ENCODE data around the gene EMID1. TPM values are rescaled to one million over a fixed set of nuclear protein-coding genes. Genes with fewer than 3 reads are reported as not detected.
"Not testable (repeated sequence)": the region's sequence is repeated elsewhere in the genome, so short reads cannot be mapped to it uniquely, and the experiment has no call there.

EMID1 gene
- total RNA-seq, 1 donor from 2014 or later = 33.8 TPM

DNA sequence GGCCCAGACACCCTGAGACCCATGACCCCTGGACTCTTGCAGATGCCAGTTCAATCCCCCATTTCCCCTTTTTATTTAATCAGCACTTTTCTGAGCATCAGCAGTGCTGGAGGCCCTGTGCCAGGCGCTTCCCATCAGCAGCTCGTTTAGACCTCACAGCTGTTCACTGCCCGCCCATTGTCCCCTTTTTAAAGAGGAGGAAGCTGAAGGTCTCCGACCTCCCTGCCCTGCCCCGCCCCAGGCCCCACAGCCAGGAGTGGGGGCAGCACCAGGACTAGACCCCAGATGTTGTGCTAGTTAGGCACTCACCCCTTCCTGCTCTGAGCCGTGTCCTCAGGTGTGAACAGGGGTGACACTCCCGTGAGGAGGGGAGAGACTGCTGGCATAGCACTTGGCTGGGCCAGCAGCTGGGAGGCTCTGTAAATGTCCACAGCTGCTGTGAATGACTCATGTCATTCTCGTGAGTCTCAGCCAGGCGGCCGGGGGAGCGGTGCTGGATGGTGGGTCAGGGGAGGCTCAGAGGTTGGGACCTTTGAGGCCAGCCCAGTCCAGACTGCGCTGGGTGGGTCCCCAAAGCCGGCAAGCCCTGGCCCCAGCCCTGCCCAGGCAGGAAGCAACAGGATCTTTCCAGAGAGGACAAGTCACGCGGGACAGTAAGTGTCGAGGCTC, 19.9 kb downstream of the EMID1 start:
- FAIRE-seq = no peak

DNA sequence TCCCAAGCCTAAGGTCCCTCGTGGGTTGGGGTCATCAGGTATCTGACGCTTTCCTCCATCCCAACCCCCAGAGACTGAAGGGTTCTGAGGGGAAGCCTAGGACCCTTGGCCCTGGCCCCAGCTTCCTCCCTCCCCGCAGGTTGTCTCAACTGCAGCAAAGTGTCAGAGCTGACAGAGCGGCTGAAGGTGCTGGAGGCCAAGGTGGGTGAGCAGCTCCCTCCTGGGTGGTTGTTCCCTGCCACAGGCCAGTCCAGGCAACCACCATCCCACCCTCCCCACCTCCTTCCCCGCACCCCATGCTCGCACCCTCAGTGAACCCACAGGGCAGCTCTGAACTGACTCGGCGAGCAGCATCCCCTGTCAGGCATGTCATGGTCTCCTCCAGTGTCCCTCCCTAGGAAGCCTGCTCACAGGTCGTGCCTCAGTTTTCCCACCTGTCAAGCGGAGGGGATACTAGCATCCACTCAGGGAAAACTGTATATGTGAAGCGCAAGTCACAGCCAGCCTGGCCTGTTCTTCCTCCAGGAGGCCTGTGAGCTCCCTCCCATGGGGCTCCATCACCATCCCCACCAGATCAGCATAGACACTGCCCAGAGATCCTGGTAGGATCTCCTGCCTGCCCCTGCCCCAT, 20.8 kb downstream of the EMID1 start:
- no peak for DNase-seq (ENCODE audit: low spot score in 2 of 2)
- FAIRE-seq = no peak

More for the DNA sequence above, 19.9 kb downstream of the EMID1 start:
- DNase-seq (ENCODE audit: low spot score in 2 of 2) = no peak

DNA sequence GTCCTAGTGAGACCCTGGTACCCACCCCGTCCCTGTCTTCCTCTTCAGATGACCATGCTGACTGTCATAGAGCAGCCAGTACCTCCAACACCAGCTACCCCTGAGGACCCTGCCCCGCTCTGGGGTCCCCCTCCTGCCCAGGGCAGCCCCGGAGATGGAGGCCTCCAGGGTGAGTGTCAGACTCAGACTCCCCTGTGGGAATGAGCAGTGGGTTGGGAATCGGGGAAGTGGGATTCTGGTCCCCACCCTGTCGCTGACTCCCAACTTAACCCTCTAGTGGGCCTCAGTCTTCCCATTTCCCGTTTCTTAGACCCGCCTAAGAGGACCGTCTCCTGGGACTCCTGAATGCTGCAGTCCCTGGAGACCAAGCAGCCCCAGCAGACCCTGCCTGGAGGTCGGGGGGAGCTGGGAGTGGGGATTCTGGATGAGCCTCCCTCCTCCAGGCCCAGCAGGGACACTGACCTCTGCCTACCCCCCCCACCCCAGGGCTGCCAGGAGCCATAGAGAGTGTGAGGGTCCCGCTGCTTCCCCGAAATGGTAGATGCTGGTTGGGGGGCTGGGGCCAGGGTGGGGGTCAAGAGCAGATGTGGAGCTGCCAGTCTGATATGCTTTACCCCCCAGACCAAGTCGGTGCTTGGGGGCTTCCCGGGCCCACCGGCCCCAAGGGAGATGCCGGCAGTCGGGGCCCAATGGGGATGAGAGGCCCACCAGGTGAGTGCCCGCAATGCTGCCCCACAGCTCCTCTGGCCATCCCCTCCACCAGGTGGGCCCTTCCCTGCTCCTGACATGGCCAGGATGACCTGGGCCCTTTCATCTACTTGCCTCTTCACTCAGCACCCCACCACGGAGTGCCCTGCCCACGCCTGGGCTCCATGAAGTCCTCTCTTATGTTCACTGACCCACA, 25.5 kb downstream of the EMID1 start:
- DNase-seq (ENCODE audit: low spot score in 2 of 2) = no peak
- FAIRE-seq = no peak

DNA sequence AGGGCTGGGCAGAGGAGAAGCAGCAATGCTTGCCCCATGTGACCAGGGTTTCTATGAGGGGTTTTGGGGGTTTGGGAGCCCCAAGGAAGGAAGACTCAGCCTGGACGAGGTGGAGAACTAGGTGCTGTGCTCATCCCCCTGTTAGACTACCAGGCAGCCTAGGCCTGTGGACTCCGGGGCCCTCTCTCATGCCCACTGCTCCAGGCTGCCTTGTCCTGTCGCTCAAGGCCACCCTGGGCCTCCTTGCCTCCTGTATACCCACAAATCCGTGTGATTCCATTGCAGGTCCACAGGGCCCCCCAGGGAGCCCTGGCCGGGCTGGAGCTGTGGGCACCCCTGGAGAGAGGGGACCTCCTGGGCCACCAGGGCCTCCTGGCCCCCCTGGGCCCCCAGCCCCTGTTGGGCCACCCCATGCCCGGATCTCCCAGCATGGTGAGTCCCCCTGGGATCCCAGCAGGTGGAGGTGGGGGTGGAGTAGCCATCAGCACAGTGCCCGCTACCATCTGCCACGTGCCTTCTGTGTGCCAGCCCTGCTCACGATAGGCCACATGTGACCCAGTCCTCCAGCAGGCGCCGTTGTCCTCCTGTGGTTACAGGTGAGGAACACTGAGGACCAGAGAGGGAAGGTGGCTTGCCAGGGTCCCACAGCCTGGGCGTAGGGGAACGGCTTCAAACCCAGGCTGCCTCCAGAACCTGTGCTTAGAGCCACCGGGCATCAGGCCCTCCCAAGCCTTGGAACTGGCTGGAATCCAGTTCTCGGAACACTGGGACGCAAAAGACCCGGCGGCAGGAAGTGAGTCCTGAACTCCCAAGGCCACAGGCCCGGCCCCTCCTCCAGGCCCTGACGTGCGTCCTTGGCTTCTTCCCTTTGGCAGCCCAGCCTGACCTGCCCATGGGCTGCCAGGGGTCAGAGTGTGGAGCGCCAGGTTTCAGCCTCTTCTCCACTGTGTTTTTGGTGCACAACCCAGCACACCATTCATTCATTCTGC, 26.6 kb downstream of the EMID1 start:
- FAIRE-seq (no peak), DNase-seq (ENCODE audit: low spot score in 2 of 2) (no peak)

DNA sequence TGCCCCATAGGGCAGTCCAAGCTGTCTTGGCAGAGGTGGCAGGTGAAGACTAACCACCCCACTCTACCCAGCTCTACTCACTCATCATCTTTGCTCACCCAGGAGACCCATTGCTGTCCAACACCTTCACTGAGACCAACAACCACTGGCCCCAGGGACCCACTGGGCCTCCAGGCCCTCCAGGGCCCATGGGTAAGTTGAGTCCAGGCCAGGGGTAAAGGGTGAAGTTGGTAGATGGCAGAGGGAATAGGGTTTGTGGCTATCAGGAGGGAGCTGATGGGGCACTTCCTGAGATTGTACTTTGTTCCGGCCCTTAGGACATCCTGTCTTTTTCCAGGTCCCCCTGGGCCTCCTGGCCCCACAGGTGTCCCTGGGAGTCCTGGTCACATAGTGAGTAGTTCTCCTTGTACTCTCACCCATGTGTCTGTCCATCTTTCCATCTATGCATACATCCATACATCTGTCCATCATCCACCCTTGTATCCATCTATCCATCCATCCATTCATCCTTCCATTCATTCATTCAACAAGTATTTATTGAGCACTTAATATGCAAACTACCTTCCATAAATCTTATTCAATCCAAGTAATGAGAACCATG, 27.7 kb downstream of the EMID1 start:
- FAIRE-seq (no peak), DNase-seq (ENCODE audit: low spot score in 2 of 2) (no peak)

DNA sequence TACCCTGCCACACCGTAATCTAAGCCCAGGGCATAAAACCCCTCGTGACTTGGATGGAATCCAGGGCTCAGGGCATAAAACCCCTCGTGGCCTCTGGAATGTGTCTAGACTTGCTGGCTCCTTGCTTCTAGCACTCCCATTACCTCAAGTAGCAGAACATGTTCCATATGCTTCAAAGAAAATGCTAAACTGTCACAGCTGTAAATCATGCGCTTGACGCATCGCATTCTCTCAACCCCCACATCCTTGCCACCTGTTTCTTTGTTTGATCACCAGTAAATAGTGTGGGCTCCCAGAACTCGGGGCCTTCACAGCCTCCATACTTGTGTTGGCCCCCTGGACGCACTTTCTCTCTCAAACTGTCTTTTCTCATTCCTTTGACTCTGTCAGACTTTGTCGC, 34.8 kb downstream of the EMID1 start:
- FAIRE-seq; DNase-seq (ENCODE audit: low spot score in 2 of 2): not testable (repeated sequence)

DNA sequence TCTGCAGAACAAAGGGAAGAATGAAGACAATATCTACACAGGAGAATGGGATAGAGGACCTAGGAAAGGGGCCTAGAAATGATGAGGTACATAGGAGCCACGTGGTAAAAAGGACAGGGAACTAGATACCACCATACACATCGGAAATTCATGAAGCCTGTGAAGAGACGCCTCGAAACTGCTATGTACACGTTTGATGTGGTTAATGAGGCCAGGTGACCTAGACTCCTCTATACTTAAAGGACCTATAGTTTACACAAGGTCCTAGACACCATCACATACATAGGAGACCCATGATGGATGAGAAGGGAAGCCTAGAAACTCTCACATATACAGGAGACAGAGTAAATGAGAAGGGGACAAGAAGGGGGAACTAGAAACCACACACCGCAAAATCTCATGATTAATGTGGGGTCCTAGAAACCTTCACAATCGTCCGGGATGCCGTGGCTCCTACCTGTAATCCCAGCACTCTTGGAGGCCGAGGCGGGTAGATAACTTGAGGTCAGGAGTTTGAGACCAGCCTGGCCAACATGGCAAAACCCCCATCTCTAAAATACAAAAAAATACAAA, 38.3 kb downstream of the EMID1 start:
- FAIRE-seq = no peak
- DNase-seq (ENCODE audit: low spot score in 2 of 2) = no peak

DNA sequence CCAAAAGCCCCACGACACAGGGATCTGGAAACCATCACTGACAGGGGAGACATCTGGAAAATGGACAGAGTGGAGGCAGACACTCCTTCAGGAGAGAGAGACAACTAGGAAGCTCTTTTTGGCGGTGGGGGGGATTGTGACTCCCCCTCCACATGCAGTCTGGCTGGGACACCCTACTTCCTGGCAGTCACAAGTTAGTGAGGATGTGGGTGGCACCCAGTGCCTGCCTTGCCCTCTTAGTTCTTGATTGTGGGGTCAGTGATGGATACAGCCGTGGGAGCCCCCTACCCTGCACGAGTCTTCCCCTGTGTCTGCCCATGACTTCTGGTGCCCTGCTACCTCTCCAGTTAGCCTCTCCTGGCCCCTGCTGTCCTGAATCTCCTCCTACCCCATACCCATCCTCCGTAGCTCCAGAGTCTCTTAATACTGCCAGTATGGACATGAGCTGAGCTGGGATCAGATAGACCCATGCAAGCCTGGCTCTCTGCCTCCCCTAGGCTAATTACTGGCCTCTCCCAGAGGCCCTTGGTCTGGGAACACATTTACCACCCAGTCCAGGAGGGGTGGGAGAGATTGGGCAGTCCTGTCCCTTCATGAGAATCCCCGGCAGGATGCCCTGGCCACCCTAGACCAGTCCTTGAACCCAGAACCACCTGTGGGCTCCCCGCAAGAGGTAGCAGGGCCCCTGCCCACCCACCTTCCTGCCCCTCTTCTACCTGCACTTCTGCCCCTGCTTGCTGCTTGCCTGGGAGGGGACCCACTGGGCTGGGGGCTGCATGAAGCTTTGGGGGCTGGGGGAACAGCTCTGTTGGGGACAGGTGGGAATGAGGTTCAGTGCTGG, 39.3 kb downstream of the EMID1 start:
- DNase-seq (ENCODE audit: low spot score in 2 of 2) = no peak
- FAIRE-seq = no peak

DNA sequence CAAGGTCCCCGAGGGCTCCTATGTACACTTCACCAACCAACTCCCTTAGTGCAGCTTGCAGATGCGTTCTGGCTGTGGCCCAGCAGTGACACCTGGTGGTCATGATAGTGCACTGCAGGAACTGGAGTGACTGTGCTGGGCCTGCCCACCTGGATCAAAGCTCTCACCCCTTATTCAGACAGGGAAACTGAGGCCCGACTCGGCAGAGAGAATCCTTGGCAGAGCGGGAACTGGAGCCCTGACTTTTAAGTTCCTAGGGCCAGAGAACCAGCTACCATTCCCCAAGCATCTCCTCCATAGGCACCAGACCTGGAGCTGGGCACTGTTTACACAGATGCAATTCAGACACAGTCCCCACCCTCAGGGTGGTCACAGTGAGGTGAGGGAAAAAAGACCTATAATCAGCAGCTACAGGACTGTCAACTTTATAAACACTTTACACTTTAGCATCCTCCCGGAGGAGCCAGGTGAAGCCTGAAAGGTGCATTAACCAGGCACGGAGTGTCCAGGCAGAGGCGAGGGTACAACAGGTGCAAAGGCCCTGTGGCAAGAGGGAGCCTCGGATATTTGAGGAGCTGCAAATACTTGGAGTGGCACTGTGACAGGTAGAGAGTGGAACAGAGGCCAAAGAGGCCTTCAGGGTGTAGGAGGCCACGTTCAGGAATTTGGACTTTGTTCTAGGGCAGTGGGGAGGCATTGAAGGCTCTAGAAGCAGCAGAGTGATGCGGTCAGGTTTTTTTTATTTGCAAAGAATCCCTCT, 40.1 kb downstream of the EMID1 start:
- FAIRE-seq (no peak), DNase-seq (ENCODE audit: low spot score in 2 of 2) (peak in 1 of 2 donors; percentile 80)

DNA sequence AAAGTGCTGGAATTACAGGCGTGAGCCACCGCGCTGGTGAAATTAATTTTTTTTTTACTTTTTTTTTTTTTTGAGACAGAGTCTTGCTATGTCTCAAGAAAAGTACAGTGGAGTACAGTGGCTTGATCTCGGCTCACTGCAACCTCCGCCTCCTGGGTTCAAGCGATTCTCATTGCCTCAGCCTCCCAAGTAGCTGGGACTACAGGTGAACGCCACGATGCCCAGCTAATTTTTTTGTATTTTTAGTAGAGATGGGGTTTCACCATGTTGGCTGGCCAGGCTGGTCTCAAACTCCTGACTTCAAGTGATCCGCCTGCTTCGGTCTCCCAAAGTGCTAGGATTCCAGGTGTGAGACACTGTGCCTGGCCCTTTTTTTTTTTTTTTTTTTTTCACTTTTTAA, 42.2 kb downstream of the EMID1 start:
- DNase-seq (ENCODE audit: low spot score in 2 of 2); FAIRE-seq: not testable (repeated sequence)

DNA sequence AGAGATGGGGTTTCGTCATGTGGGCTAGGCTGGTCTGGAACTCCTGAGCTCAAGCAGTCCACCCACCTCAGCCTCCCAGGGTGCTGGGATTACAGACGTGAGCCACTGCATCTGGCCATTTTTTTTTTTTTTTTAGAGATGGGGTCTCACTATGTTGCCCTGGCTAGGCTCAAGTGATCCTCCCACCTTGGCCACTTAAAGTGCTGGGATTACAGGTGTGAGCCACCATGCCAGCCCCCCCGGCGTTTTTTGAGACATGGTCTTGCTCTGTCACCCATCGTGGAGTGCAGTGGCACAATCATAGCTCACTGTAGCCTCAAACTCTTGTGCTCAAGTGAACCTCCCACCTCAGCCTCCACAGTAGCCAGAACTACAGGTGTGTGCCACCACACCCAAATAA, 45.6 kb downstream of the EMID1 start:
- no peak for DNase-seq (ENCODE audit: low spot score in 2 of 2)
- FAIRE-seq = no peak

DNA sequence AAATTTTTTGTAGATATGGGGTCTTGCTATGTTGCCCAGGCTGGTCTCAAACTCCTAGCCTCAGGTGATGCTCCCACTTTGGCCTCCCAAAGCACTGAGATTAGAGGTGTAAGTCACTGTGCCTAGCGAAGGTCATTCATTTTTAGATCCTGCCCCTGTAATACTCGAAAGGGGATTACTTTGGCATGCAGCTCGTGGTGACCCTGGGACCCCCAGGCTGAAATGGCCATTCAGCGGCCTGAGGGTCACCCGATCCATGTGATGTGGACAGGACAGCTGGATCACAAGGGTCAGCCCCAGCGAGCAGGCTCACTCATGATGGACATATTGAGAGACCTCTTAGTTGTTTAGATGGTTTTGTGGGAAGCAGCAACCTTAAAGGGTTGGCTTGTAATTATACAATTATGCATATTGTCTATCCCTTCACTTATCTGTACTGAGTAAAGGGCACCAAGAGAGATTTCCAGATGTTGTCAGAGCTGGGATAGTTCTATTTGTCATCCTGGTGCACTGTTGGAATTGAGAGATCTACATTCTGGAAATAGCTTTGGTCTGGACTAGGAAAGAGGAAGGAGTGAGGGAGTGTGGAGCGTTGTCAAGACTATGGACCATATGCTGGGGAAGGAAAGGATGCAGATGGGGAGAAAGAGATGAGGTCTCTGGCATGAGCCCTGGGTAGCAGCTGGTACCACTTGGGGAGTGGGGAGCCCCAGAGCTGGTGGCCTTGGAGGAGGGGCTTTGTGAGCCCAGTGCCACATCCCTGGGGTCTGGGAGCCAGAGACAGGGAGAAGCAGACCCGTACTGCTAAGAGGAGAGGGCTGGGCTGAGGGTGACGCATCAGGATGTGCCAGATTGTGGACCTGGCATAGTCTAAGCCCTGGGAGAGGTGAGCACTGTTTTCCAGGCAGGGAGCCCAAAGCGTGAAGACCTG, 46.5 kb downstream of the EMID1 start:
- DNase-seq (ENCODE audit: low spot score in 2 of 2) = no peak
- no peak for FAIRE-seq

DNA sequence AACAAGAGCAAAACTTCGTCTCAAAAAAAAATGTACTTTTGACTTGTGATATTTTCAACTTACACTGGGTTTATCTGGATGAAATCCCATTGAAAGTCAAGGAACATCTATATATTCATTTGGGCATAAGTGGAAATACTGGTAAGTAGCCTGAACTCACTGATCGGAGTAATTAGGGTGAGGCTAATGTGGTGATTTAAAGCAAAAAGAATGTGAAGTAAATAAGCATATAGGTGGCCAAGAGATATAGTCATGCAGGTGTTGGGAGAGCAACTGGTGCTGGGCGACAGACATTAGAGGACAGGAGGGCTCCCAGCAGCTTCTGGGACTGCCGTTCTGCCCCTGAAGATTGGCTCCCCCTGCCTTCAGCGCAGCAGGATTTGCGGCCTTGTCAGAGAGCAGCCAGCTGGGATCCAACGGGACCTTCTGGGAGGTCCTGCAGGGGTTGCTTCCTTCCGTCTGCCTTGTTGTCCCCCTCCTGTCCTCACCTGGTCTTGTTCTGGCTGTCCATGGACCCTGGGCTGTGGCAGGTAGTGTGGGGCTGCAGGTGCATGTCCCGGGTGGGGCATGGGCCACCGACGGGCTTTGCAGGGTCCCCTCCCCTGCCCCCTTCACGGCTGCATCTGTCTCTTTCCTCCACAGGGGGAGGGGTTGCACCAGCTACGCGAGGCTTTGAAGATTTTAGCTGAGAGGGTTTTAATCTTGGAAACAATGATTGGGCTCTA, 48.0 kb downstream of the EMID1 start:
- DNase-seq (ENCODE audit: low spot score in 2 of 2) = no peak
- no peak for FAIRE-seq

DNA sequence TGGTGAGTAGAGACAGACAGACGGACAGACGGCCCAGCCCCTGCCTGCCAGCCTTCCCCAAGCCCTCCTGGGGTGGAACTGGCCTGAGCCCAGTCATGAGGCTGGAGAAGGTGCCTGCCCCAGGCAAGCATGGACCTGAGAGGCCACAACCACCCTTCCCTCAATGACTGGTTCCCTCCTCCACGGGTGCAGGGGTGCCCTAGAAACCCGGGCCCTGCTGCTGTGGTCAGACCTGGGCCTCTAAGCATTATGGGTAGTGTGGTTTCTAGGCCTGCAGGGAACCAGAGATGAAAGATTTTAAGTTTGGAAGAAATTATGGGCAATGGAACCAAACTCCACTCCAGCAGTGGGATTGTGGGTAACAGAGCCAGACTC, 48.6 kb downstream of the EMID1 start:
- no peak for DNase-seq (ENCODE audit: low spot score in 2 of 2)
- no peak for FAIRE-seq

DNA sequence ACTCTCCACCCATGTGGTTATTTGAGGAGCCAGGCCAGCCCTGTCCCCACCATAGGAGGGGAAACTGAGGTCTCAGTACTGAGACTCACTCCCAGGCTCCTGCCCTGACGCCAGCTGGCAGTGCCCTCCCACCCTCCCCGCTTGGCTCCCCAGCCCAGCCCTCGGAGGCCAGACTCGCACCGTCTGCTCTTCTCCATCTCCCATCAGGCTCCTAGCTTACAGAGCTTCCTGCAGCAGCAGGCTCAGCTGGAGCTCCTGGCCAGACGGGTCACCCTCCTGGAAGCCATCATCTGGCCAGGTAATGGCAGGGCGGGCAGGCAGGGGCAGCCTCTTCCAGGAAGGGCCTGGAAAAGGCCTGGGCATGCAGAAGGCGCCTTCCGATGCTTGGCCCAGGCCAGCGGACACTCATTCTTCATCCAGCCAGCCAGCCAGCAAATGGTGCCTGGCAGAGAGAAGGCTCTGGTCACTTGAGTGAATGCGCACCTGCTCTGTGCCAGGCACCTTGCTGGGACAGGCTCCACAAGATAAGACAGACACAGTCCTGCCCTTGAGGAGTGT, 49.4 kb downstream of the EMID1 start:
- DNase-seq (ENCODE audit: low spot score in 2 of 2) (no peak), FAIRE-seq (no peak)

Data from frontal cortex (tissue), 4 donors.